GM12891 (cell line): ENCODE results near the gene KIAA0586.

Experiments
- PAX5 ChIP-seq: IDR thresholded peaks from 2 replicates; pipeline ENCODE4 v1.6.1; 2011; ENCODE audit warnings: low read length, moderate library complexity, mild to moderate bottlenecking; ENCODE audit not compliant: insufficient read depth, severe bottlenecking
- POLR2A ChIP-seq: IDR thresholded peaks from 2 replicates; pipeline ENCODE4 v1.6.1; 2011; ENCODE audit warnings: low read depth, low read length, control low read depth
- POLR2AphosphoS5 ChIP-seq: IDR thresholded peaks from 2 replicates; pipeline ENCODE4 v1.6.1; 2011; ENCODE audit warnings: low read depth, low read length, control low read depth
- POU2F2 ChIP-seq: IDR thresholded peaks from 2 replicates; pipeline ENCODE4 v1.6.1; 2011; ENCODE audit warnings: low read depth, mild to moderate bottlenecking, control low read depth, low read length, moderate library complexity
- SPI1 ChIP-seq: IDR thresholded peaks from 2 replicates; pipeline ENCODE4 v1.6.1; 2011; ENCODE audit warnings: low read depth, low read length, control low read depth
- TAF1 ChIP-seq: IDR thresholded peaks from 2 replicates; pipeline ENCODE4 v1.6.1; 2011; ENCODE audit warnings: low read depth, low read length, control low read depth

DNA sequence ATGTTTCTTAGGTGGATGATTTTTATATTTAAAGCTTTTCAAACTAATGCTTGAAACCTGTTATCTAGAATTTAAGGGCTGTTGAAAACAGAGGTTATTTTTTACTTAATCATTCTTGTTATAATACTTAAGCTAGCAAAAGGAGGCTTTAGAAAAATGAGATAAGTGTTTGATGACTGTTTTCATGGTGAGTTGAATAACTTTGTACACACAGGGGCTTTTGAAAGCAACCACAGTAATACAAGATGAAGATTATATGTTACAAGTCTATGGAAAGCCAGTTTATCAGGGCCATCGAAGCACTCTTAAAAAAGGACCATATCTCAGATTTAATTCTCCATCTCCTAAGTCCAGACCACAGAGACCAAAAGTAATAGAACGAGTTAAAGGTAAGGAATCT lies 33.3 kb downstream of the KIAA0586 start:
- TF ChIP-seq POLR2A (no peak), POLR2AphosphoS5 (no peak), TAF1 (no peak), SPI1 (no peak), POU2F2 (no peak), PAX5 (no peak)
